Spleen (tissue), 7 donors: ENCODE results near the gene EHMT1.

Experiments
- CTCF ChIP-seq, 11 experiments: fragments of 200-600 bp in 7 of 11; fragments of 450-650 bp in 4 of 11; sonication (generic) in 4 of 11; IDR thresholded peaks in 8 of 11; conservative IDR thresholded peaks in 3 of 11; 1 replicate in 7 of 11; 2 replicates in 4 of 11; pipeline versions ENCODE4 v1.4.0 to v1.8.0; 2016 to 2021; ENCODE audit warnings: antibody characterized with exemption in 11 of 11, inconsistent platforms in 4 of 11, mild to moderate bottlenecking in 1 of 11
- POLR2A ChIP-seq, 3 donors: fragments of 450-650 bp; IDR thresholded peaks; one replicate each; pipeline ENCODE4 v1.5.1; 2017; ENCODE audit warnings: antibody characterized with exemption in 3 of 3, mild to moderate bottlenecking in 1 of 3
- donor health status: DM: no; HTN: no; CAD: no; lungs with moderate emphysema.
- donor health status: DM: no; HTN: no; CAD: no.
- donor health status: DM: no; HTN: no; CAD: no.

DNA sequence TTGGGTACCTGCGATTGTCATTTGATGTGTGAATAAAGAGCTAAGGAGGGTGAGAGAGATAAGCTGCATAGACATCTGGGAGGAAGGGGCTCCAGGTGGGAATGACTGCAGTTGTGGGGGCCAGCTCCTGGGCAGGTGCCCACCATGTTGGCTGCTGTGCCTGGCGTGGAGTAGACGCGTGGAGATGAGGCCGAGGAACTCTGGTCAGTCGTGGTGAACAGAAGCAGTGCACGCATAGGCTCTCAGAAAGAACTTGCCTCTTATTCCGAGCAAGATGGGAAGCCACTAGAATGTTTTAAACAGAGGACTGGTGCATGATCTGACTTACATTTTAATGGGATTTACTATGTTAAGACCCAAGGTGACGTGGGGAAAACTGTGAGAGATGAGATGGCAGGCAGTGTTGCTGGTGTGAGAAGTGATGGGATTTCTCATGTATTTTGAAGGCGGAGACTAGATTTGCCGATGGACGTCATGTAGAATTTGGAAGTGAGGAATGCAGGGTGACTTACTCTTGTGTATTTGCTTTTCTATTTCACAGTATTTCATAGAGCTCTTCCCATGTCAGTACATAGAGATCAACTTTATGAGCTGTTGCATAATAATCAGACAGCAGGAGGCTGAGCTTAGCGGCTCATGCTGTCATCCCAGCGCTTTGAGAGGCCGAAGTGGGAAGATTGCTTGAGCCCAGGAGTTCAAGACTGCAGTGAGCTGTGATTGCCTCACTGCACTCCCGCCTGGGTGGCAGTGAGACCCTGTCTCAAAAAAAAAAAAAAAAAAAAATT, 71.1 kb downstream of the EHMT1 start:
- TF ChIP-seq CTCF (IDR thresholded peaks at IDR 0.05 in 8 of 11, conservative IDR thresholded peaks at IDR 0.05 in 3 of 11) (no peak), POLR2A (IDR thresholded peaks at IDR 0.05) (no peak)
